HG02678 (cell line): ENCODE results near the gene FASTKD3.
"Not testable (repeated sequence)": the region's sequence is repeated elsewhere in the genome, so short reads cannot be mapped to it uniquely, and the experiment has no call there.

Source experiments
- ATAC-seq: cut with Tn5 transposase; IDR thresholded peaks from one replicate; pipeline ENCODE4 v1.9.1; 2021; ENCODE audit warnings: mild to moderate bottlenecking, moderate library complexity; ENCODE audit not compliant: unreplicated experiment

FASTKD3 gene

DNA sequence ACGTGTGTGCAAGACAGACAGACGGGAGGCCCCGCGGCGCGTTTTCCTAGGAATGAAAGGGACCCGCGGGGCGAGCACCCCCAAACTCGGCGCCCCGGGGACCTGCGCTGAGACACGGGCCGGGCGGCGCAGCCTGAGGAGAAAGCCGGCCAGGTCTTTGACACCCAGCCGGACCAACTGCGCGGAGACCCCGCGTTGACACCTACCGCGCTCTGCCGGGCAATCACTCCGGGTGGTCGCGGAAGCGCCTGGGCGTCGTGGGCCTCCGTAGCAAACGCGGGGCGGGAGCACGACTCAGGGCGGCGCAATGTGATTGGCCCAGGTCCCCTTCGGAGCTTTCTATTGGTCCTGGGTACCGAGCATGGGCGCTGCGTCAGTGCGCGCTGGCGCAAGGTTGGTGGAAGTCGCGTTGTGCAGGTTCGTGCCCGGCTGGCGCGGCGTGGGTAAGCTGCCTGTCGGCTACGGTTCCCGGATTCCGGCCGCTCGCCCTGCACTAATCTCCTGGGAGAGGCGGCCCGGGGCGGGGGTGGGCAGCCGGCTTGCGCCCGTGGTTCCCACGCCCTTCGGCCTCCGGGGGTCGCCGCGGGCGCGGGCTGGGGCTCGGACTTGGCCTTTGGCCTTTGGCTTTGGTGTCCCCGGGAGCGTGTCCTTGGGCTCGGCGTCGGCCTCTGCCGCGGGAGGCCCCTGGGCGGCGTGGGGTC lies at the start of gene FASTKD3, which contains the start of gene MTRR:
FASTKD3 (minus strand) TSS at position 259 of the 701 bp plus-strand sequence. CDS start 948 bp downstream, outside the sequence.
MTRR (plus strand) TSS at position 376 of the 701 bp plus-strand sequence. CDS start 1,647 bp downstream, outside the sequence.
- peak; percentile 96 for ATAC-seq

- no peak for ATAC-seq
Observed at GRCh38 chr5:7917130-7918123, 48.6 kb upstream of the FASTKD3 start.

DNA sequence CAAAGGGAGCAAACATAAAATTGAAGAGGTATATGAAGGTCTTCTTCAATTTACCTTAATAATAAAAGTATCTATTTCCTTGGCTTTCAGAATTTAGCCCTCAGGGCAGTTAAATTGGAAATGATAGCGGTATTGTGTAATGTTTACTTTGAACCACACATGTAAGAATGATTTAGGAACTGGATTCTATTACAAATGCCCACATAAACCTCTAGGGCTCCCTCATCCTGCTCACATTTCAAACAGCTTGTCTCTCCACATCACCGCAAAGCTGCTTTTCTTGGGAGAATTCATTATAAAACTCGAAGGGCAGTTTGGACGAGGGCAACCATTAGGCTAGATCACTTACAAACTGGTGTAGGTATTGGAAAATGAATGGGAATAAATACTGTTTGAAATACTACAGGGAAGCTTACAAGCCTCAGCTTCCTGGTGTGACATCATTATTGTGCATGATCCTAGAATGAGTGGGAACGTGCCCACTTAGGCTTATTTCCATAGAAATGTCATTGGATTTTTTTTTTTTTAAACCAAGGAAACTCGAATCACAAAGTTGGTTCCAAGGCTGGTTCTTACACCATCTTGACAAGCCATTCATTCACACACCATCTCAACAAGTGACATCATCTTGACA lies 47.5 kb upstream of the FASTKD3 start:
- no peak for ATAC-seq

DNA sequence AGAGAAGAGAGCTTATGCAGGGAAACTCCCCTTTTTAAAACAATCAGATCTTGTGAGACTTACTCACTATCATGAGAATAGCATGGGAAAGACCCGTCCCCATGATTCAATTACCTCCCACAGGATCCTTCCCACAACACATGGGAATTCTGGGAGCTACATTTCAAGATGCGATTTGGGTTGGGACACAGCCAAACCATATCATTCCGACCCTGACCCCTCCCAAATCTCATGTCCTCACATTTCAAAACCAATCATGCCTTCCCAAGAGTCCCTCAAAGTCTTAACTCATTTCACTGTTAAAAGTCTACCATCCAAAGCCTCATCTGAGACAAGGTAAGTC lies 42.6 kb upstream of the FASTKD3 start:
- not testable (repeated sequence) for ATAC-seq

DNA sequence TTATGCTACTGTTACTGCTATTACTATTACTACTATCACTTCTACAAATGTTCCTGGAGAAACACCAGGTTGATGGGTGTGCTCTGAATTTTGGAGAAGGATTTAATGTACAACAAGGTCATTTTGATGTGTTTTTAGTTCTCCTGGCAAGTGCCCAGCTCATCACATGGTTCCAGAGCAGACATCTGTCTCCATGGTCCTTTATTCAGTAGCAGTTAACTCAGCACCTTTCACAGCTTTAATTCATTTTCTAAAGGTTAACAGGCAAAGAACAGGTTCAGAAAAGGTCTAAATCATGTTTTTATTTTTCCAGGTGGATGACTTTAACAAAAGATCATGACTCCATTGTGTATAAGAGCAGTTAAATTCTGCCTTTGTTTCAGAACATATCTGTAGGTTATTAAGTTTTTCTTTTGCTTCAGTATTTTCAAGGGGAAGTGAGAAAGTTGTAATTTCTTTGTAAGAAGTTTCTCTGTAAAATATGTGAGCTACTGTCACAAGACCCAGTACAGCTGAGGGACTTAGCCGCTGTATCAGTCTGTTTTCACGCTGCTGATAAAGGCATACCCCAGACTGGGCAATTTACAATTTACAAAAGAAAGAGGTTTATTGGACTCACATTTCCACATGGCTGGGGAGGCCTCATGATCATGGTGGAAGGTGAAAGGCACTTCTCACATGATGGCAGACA lies 42.1 kb upstream of the FASTKD3 start:
- ATAC-seq: peak; percentile 62

DNA sequence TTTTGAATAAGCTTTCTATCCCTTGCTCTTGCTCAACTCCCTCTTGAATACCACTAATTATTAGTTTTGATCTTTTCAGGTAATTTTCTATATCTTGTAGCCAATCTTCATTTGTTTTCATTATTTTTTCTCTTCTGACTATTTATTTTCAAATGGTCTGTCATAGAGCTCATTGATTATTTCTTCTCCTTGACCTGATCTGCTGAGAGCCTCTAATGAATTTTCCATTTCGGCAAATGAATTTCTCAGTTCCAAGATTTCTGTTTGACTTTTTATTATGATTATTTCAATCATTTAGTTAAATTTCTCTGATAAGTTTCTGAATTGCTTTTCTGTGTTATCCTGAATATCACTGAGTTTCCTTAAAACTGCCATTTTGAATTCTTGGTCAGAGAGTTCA lies 39.5 kb upstream of the FASTKD3 start:
- no peak for ATAC-seq

- no peak for ATAC-seq
Observed at GRCh38 chr5:7907612-7908011, 38.8 kb upstream of the FASTKD3 start.

- no peak for ATAC-seq
Observed at GRCh38 chr5:7904170-7904569, 35.3 kb upstream of the FASTKD3 start.

- ATAC-seq: no peak
Observed at GRCh38 chr5:7902666-7903625, 34.1 kb upstream of the FASTKD3 start.

DNA sequence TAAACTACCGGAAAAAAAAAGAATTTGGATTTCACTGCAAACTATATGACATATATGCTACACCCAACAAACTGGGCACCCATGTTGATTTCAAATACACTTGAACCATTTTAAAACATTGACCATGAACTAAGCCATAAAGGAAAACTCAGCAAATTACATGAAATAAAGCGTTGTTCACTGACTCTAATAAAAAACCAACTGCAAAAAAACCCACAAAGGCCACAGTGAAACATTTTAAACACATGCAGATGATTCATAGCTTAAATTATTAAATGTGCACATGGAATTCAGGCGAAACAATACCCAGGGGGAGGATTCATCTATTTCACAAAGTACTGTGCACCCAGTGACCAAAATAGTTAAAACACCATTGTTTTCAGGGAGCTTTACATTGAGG lies 33.4 kb upstream of the FASTKD3 start:
- ATAC-seq: no peak

DNA sequence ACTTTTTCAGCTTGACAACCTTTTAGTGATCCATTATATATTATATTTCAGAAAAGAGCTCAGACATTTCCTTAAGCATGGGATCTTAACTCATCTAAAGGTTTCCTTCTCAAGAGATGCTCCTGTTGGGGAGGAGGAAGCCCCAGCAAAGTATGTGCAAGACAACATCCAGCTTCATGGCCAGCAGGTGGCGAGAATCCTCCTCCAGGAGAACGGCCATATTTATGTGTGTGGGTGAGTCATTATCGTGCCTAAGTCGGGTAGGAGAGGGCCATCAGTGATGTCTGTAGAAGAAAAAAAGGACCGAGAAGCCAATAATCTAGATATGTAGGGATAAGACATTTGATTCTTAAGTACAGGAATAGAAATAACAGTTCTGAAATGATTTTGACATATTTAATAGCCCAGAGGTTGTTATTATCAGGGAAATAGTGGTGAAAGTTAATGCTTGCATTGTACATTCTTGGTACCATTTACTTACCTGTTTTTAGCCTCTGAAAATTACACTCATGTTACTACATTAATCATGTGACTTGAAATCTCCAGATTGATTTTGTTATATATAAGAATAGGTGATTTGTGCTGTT lies 28.3 kb upstream of the FASTKD3 start:
- no peak for ATAC-seq

GRCh38 chr5:7894860-7895259 lies 26.0 kb upstream of the FASTKD3 start:
- ATAC-seq: peak; percentile 99

- ATAC-seq: peak; percentile 4
Observed at GRCh38 chr5:7894439-7894838, 25.6 kb upstream of the FASTKD3 start.

DNA sequence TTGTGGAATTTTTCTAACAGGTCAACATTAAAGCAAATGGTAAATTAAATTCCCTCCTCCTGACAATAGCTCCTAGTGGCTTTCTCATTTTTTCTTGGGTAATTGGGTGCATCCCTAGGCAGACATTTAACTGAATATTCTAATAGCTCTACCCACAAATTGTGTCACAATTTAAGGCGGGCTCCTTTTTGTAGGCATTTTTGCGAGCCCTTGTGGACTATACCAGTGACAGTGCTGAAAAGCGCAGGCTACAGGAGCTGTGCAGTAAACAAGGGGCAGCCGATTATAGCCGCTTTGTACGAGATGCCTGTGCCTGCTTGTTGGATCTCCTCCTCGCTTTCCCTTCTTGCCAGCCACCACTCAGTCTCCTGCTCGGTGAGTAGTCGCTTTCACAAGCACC lies 20.1 kb upstream of the FASTKD3 start:
- no peak for ATAC-seq

DNA sequence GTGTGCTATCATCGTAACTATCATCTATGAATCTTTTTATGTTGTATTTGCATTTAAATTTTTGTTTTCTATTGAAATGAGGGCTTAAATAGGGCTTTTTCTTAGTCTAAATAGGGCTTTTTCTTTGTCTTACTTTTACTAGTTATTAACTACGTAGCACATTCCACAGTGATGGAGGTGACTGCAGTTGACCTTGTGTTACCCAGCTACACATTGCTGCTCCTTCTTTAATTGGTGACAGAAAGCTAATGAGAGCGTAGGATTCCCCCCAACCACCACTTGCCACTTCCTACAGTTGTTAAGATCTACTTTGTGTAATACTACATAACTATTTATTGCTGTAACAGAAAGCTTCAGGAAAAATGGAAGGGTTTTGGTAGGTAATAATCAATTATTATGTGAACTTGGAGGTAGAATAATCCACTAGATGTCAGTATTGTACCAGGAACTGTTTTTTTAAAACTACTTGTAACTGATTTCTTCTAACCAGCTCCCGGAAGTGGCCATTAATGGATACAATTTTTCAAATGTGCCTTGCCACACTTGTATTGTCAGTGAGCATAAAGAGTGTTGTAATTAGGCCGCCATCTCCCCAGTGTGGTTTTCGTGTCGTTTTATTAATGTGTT lies 18.1 kb upstream of the FASTKD3 start:
- ATAC-seq: peak; percentile 56

- no peak for ATAC-seq
Observed at GRCh38 chr5:7884491-7885267, 15.8 kb upstream of the FASTKD3 start.

GRCh38 chr5:7882926-7883325 lies 14.1 kb upstream of the FASTKD3 start:
- no peak for ATAC-seq

- ATAC-seq: no peak
Observed at GRCh38 chr5:7881816-7882215, 13.0 kb upstream of the FASTKD3 start.
